Measurements from ENCODE around the gene PAEP.

DNA sequence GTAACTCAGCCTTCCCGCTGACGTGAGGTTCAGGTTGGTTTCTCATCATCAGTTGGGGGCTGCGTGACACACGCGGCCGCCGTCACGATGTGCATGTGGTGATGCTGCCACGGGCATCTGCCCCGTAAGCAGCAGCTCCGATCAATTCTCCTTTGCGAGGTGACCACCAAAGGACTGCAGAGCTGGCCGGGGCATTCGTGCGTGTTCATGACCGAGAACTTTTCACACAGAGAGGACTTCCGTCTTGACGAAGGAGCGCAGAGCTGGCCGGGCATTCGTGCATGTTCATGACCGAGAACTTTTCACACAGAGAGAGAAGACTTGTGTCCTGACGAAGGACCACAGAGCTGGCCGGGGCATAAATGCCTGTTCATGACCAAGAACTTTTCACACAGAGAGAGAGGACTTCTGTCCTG lies 44.1 kb upstream of the PAEP start:
- TF ChIP-seq CTCF (IDR thresholded peaks at IDR 0.05) (no peak), POLR2A (IDR thresholded peaks at IDR 0.05) (no peak)

Data from ovary (tissue), 3 donors.